Right ventricle myocardium superior (tissue), 1 donor: Measurements from ENCODE around the gene MUC4. TPM values are rescaled to one million over a fixed set of nuclear protein-coding genes. Genes with fewer than 3 reads are reported as not detected.
A peak's percentile ranks its signal among the peaks of the same experiment; 100 is the strongest.
"Not testable (repeated sequence)": the region's sequence is repeated elsewhere in the genome, so short reads cannot be mapped to it uniquely, and the experiment has no call there.

ENCODE experiments used
- ATAC-seq: fragments of 200-7000 bp; cut with Tn5 transposase; one replicate; pipeline ENCODE4 v1.9.1; 2020; ENCODE audit warnings: mild to moderate bottlenecking; ENCODE audit not compliant: poor library complexity
- DNase-seq: peaks from one replicate; pipeline ENCODE4 v3.0.0-alpha.2; 2020
- intact Hi-C: fragments of 100-400 bp; cut with DNase I; formaldehyde crosslinking; loops from one replicate; pipeline ENCODE4 v1.11.2; 2022
- total RNA-seq: library from RNA; stranded (reverse); fragmentation: NEBNext Ultra II Directional; extraction: Animal tissue kit (Norgen Biotek cat#: 25700); gene quantifications from one replicate; pipeline ENCODE4 v1.2.1, GENCODE V29; 2021
- donor health status: DM: no; HTN: yes; CAD: no; lungs with severe emphysema.

The MUC4 gene
- total RNA-seq, 1 donor from 2014 or later: not detected

- no peak for DNase-seq
- no peak for ATAC-seq
- intact Hi-C loops: loop anchor here (2.0 kb wide), 1 partner anchor 15 kb away; no protein-coding TSS in a partner anchor
These were observed 82.1 kb downstream of the MUC4 start for GRCh38 chr3:195729476-195730251.

GRCh38 chr3:195728789-195729188 is 82.9 kb downstream of the MUC4 start:
- not testable (repeated sequence) for DNase-seq, ATAC-seq
- intact Hi-C loops: loop anchor here (2.0 kb wide), 1 partner anchor 16 kb away; no protein-coding TSS in a partner anchor

DNA sequence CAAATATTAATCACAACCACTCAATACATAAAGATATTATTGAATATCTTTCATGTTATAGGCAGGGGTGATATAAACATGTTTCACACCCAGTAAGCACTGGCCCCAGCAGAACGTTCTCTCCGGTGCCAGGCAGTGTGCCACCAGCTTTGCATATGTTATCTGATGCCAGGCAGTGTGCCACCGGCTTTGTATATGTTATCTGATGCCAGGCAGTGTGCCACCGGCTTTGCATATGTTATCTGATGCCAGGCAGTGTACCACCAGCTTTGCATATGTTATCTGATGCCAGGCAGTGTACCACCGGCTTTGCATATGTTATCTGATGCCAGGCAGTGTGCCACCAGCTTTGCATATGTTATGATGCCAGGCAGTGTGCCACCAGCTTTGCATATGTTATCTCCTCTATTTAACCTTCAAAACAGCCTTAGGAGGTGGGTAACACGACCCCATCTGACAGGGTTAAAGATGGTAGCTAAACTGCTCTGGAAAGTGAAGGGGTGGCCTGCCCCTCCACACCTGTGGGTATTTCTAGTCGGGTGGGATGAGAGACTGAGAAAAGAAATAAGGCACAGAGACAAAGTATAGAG is 84.0 kb downstream of the MUC4 start:
- ATAC-seq (no peak), DNase-seq (no peak)
- intact Hi-C loops: loop anchor here (2.0 kb wide), 1 partner anchor 17 kb away; no protein-coding TSS in a partner anchor

DNA sequence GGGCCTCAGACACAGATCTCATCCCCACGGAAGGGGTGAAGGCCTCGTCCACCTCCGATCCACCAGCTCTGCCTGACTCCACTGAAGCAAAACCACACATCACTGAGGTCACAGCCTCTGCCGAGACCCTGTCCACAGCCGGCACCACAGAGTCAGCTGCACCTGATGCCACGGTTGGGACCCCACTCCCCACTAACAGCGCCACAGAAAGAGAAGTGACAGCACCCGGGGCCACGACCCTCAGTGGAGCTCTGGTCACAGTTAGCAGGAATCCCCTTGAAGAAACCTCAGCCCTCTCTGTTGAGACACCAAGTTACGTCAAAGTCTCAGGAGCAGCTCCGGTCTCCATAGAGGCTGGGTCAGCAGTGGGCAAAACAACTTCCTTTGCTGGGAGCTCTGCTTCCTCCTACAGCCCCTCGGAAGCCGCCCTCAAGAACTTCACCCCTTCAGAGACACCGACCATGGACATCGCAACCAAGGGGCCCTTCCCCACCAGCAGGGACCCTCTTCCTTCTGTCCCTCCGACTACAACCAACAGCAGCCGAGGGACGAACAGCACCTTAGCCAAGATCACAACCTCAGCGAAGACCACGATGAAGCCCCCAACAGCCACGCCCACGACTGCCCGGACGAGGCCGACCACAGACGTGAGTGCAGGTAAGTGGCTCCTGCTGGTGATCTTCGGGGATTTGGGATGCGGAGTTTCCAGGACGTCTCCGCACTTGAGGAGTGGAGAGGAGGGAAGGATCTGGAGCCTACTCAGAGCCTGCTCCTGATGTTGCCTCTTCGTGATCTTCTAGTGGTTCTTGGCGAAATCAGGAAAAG is 85.6 kb downstream of the MUC4 start:
- DNase-seq, ATAC-seq, intact Hi-C loops: not testable (repeated sequence)

GRCh38 chr3:195724363-195724762 is 87.4 kb downstream of the MUC4 start:
- DNase-seq, intact Hi-C loops, ATAC-seq: not testable (repeated sequence)

DNA sequence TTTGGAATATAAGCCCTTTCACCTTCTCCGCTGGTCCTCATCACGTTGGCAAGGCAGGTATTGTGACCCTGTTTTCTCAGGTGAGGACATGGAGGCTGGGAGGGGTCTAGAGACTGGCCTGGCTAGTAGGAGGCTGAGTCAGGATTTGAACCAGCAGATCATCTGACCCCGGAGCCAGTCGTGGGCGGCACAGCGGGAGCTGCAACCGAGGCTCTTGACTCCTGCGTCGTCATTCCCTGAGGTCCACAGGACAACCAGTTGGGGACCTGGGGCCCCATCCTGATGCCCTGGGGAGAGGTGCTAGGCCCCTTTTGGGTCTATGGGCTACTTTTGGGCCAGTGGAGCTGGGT is 88.8 kb downstream of the MUC4 start:
- intact Hi-C loops: not testable (repeated sequence)

GRCh38 chr3:195722139-195722995 is 89.4 kb downstream of the MUC4 start:
- DNase-seq, intact Hi-C loops: not testable (repeated sequence)
- ATAC-seq: peak; percentile 15

More for the DNA sequence above, 88.8 kb downstream of the MUC4 start:
- DNase-seq, ATAC-seq: not testable (repeated sequence)

GRCh38 chr3:195720831-195721506 is 90.8 kb downstream of the MUC4 start, which contains the start of gene MUC20:
Gene MUC20 (plus strand): TSS chr3:195720978. CDS start chr3:195721008, 30 bp downstream.
- ATAC-seq, intact Hi-C loops, DNase-seq: not testable (repeated sequence)

DNA sequence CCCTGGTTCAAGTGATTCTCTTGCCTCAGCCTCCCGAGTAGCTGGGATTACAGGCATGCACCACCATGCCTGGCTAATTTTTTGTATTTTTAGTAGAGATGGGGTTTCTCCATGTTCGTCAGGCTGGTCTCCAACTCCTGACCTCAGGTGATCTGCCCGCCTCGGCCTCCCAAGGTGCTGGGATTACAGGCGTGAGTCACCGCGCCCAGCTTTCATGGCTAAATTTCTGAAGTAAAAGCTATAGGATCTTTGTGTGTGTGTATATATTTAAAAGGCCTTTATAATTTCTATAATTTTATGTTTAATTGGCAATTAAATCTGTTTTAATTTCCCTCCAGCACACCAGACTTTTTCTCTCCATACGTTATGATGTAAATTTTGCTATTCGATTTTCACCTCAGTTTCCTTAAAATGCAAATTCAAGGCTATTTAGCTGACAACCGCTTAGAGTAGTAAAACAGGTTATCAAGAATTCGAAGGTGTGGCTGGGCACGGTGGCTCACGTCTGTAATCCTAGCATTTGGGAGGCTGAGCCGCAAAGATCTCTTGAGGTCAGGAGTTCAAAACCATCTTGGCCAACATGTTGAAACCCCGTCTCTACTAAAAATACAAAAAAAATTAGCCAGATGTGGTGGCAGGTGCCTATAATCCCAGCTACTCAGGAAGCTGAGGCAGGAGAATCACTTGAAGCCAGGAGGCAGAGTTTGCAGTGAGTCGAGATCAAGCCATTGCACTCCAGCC is 92.0 kb downstream of the MUC4 start:
- ATAC-seq, intact Hi-C loops, DNase-seq: not testable (repeated sequence)

- intact Hi-C loops: no loop called here
- ATAC-seq: no peak
- DNase-seq: no peak
These were observed 93.2 kb downstream of the MUC4 start for GRCh38 chr3:195718477-195718984.

- ATAC-seq (no peak), DNase-seq (no peak)
- intact Hi-C loops: no loop called here
These were observed 93.8 kb downstream of the MUC4 start for GRCh38 chr3:195717852-195718476.

- intact Hi-C loops: no loop called here
- ATAC-seq: no peak
- DNase-seq: no peak
These were observed 94.3 kb downstream of the MUC4 start for GRCh38 chr3:195717416-195717815.

GRCh38 chr3:195715583-195716266 is 96.0 kb downstream of the MUC4 start:
- intact Hi-C loops: no loop called here
- DNase-seq (no peak), ATAC-seq (peak; percentile 23)

DNA sequence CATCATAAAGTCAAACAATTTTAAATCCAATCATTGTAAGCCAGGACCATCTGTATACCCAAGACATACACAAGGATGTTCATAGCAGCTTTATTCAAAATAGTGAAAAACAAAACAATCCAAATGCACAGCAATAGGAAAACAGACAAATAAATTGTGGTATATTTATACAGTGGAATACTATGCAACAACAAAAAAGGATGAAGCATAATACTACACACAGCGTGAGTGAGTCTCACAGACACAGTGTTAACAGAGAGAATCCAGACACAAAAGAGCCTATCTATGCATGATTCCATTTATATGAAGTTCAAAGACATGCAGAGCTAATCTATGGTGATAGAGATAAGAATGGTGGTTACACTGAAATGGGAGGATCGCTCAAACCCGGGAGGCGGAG is 96.6 kb downstream of the MUC4 start:
- intact Hi-C loops: no loop called here

DNA sequence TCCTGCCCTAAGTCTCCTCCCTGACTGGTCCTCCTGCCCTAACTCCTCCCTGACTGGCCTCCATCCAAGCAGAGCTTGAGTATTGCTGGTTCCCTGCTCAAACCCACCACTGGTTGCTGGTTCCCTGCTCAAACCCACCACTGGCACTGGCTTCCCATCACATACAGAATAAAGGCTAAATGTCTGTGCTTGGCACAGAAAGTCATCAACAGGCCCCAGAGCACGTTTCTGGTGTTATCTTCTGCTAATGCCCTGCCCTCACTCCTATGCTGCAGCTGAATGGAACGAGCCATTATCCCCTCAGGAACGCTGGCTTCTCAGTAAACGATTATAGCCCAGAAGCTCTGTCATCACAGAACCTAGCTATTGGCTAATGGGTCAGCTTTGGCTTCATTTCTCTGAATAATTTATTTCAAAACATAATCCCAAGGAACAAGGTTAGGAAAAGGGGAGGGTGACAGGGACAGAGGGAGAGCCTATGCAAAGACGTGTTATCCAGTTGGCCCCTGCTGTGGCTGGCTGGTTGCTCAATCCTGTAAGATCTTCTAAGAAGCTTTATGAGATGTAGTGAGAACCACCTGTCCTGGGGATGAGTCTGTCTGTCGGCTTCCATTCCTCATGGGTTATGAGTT is 97.2 kb downstream of the MUC4 start:
- DNase-seq: no peak
- intact Hi-C loops: no loop called here
- ATAC-seq: peak; percentile 38

More for the DNA sequence above, 96.6 kb downstream of the MUC4 start:
- no peak for ATAC-seq
- DNase-seq: no peak
